Measurements from ENCODE around the gene EXD2.
A peak's percentile ranks its signal among the peaks of the same experiment; 100 is the strongest.

Gene EXD2

DNA sequence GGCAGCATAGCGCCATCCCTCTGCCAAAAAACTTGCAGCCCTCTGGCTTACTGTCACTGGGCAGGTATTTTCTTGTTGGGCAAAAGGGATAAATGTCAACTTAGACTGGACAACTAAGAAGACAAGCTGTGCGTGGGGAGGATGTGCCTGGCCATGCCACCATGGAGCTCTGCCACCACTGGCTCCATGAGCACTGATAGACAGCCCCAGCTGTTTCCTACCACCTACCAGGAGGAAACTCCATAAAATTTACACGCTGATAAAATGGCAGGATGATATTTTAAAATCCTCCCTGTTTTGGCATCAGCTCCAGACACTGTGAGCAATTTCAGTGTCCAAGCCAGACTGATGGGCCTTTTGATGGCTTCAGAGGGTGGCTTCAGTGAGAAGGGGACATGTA, 61.6 kb downstream of the EXD2 start:
- no peak overlapping the region for H3K27ac ChIP-seq
- TF ChIP-seq, protein P1, sequence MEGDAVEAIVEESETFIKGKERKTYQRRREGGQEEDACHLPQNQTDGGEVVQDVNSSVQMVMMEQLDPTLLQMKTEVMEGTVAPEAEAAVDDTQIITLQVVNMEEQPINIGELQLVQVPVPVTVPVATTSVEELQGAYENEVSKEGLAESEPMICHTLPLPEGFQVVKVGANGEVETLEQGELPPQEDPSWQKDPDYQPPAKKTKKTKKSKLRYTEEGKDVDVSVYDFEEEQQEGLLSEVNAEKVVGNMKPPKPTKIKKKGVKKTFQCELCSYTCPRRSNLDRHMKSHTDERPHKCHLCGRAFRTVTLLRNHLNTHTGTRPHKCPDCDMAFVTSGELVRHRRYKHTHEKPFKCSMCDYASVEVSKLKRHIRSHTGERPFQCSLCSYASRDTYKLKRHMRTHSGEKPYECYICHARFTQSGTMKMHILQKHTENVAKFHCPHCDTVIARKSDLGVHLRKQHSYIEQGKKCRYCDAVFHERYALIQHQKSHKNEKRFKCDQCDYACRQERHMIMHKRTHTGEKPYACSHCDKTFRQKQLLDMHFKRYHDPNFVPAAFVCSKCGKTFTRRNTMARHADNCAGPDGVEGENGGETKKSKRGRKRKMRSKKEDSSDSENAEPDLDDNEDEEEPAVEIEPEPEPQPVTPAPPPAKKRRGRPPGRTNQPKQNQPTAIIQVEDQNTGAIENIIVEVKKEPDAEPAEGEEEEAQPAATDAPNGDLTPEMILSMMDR (conservative IDR thresholded peaks at IDR 0.05): no peak

DNA sequence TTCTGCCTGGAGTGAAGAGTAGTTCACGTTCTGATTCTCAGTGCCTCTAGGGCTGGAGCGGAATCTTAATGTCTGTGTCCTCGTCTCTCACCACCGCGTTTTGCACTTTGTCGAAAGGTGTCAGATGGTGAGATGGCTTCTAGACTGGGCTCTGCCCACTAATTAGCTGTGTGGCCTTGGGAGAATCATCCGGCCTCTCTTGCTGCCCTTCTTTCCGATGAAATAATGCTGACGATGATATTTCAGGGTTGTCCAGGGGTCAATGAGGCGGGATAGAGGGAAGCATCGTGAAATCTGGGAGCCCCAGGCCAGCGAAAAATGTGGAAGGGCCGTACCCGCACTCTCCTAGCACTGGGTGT, 67.8 kb downstream of the EXD2 start:
- peak overlapping the region; percentile 50; the same call in 1 of the 2 replicates for H3K27ac ChIP-seq
- TF ChIP-seq, protein P1 (conservative IDR thresholded peaks at IDR 0.05): no peak

DNA sequence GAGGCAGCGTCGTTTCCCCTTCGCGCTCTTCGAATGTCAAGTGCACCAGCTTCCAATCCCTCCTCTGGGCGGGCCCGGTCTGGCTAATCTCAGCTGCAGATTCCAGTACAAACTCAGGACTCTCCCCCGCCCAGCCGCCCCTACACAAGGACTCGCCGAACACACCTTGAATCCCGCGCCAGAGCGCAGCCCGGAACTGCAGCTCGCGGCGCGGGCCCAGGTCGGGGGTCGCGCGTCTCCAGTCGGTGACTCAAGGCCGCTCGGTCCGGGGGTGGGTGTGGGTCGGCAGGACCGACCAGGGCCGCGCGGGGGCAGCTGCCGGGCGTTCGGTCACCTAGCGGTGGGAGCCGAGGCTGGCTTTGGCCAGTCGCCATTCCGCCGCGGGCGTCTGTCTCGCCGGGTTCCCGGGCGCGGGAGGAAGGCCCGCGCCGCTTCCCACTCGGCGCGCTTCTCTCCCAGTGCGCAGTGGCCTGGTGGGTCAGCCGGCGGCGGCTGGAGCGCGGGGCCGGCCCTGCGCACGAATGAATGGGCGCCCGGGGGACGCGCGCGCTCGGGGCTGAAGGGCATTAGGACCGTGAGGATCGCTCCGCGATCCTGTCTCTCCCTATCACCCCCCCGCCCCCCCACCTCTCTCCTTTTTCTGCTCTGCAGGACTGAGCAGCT, 68.4 kb downstream of the EXD2 start, which contains the start of gene GALNT16:
TSS of gene GALNT16 (plus strand) at position 632 of the 663 bp plus-strand sequence. CDS start 133 bp downstream, outside the sequence.
- TF ChIP-seq, protein P1 (conservative IDR thresholded peaks at IDR 0.05): peak; percentile 65
- peak within 1 kb of the TSS; percentile 50; the same call in 1 of the 2 replicates for H3K27ac ChIP-seq

DNA sequence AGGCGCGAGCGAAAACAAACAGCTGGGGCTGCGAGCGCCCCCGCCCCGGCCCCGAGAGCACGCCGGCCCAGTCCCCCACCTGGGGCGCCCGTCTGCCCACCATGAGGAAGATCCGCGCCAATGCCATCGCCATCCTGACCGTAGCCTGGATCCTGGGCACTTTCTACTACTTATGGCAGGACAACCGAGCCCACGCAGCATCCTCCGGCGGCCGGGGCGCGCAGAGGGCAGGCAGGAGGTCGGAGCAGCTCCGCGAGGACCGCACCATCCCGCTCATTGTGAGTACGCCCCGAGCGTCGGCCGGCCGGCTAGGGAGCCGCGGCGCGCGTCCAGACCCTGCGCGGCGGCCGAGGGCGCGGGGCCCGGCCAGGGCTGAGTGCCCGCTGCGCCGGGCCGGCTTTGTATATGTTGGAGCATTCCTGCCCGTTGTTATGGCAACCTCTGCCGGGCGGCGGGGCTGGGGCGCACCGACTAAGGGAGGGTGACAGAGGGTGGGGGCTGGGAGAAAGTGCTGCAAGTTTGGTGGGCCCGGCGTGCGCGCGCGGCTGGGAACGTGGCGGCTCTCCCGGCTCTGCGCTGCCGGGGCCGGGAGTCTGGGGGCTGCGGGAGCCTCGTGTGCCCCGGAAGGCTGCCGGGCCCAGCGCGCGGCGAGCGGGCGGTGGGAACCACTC, 69.0 kb downstream of the EXD2 start:
- H3K27ac ChIP-seq: peak overlapping the region; percentile 50; the same call in 1 of the 2 replicates
- TF ChIP-seq, protein P1 (conservative IDR thresholded peaks at IDR 0.05): no peak

DNA sequence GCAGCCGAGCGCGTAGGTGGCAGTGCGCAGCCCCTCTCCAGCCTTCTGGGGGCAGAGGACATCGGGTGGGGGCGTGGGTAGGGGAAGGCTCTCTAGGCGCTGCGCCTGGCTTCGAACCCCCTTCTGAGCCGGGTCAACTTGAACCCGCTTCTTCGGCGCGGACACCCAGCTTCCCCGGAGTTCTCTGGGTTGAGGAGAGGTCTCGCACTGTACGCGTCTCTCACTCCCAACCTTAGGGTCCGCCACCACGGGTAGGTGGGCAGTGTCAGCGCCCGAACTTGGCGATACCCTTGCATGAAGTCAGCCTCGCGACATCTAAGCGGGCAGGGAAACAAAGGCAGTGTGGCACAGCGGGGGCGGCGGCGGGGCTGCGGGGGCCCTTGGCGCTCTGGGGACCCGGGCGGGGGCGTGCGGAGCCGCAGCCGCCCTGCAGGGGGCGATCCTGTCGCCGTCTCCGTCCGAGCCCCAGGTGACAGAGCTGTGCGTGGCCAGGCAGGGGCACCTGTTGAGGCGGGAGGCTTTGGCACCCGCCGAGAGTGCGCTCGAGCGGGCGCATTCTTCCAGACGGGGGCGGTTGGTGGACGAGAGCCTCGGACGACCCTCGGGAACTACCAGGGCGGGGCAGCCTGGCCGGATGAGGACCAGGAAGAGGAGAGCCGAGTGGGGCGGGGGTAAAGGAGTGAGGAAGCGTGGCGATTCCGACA, 69.7 kb downstream of the EXD2 start:
- TF ChIP-seq, protein P1 (conservative IDR thresholded peaks at IDR 0.05): peak; percentile 74
- H3K27ac ChIP-seq: peak overlapping the region; percentile 50; the same call in 1 of the 2 replicates

DNA sequence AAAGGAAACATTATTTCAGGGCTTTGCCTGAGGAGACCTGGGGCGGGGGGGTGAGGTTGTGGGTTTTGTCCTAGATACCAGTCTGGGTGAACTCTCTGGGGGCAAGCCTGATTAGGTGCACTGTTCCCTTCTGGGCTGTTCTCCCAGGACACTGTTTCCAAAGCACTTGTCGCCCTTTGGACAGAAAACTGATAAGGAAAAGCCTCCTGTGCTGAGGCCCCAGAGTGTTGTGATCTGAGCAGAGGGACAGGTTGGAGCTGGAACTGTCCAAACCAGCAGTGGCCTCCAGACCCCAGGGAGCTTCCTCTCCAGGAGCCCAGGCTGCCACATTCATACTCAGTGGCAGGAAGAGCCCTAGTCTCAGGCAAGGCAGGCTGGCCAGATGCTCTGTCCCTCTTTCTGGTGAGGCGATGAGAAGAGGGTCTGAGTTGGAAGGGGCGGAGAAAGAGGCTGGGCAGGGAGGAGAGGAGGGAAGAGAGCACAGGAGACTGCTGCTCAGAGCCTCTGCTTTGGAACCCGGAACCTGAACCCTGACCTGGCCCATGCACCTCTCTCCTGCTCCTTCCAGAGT, 70.5 kb downstream of the EXD2 start:
- TF ChIP-seq, protein P1 (conservative IDR thresholded peaks at IDR 0.05): no peak
- no peak overlapping the region for H3K27ac ChIP-seq

DNA sequence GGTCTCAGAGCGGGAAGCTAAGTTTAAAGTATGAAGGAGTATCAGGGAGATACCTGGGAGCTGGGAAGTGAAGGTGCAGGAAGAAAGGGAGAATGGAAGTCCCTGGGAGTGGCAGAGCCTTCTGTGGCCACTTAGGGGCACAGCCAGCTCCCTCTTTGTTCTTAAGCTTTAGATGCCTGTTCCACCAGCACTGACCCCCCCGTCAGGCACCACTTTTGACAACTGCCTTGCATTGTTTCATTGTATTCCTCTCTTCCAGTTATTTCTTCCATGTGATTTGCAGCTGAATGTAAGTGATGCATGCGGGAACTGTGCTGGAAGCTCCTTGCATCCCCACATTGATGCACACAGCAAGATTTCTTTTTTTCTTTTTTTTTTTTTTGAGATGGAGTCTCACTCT, 71.2 kb downstream of the EXD2 start:
- TF ChIP-seq, protein P1 (conservative IDR thresholded peaks at IDR 0.05): no peak
- H3K27ac ChIP-seq: no peak overlapping the region

All from VCaP (cell line).